Neural cell (in vitro differentiated cells): ENCODE measurements around the gene INHBC. TPM values are rescaled to one million over a fixed set of nuclear protein-coding genes. Genes with fewer than 3 reads are reported as not detected.

ENCODE experiments used
- H2AFZ ChIP-seq: fragments of 200-600, 300-800 bp; sonication (generic), shearing (Covaris generic); 2 replicates; pipeline ENCODE4 v1.6.0; 2014; ENCODE audit warnings: low read depth, mild to moderate bottlenecking, antibody characterized with exemption, low read length, moderate library complexity
- H3F3A ChIP-seq: fragments of 200-600 bp; shearing (Covaris generic); 2 replicates; pipeline ENCODE4 v1.6.1; 2016; ENCODE audit warnings: mild to moderate bottlenecking, moderate library complexity, mixed read lengths, antibody characterized with exemption, low read length; ENCODE audit not compliant: insufficient read depth, poor library complexity, severe bottlenecking
- H3K27ac ChIP-seq: fragments of 200-600, 300-800 bp; sonication (generic), shearing (Covaris generic); 2 replicates; pipeline ENCODE4 v1.5.1; 2014; ENCODE audit warnings: mild to moderate bottlenecking, low read length, moderate library complexity
- H3K27me3 ChIP-seq: fragments of 300-800, 200-600 bp; sonication (generic), shearing (Covaris generic); 2 replicates; pipeline ENCODE4 v1.6.0; 2014; ENCODE audit warnings: mild to moderate bottlenecking, low read depth, low read length, moderate library complexity; ENCODE audit not compliant: insufficient read depth
- H3K36me3 ChIP-seq: fragments of 300-800, 200-600 bp; sonication (generic), shearing (Covaris generic); 2 replicates; pipeline ENCODE4 v1.5.1; 2014; ENCODE audit warnings: mild to moderate bottlenecking, antibody characterized with exemption, low read length, moderate library complexity; ENCODE audit not compliant: insufficient read depth
- H3K4me2 ChIP-seq: fragments of 300-800, 200-600 bp; sonication (generic), shearing (Covaris generic); 2 replicates; pipeline ENCODE4 v1.6.0; 2014; ENCODE audit warnings: mild to moderate bottlenecking, low read length
- H3K4me3 ChIP-seq: fragments of 300-800, 200-600 bp; sonication (generic), shearing (Covaris generic); 2 replicates; pipeline ENCODE4 v1.5.1; 2014; ENCODE audit warnings: mild to moderate bottlenecking, low read length, moderate library complexity
- H3K79me2 ChIP-seq: fragments of 200-600 bp; shearing (Covaris generic); replicated peaks from 2 replicates; pipeline ENCODE4 v1.6.0; 2014; ENCODE audit warnings: mild to moderate bottlenecking, low read length, moderate library complexity; ENCODE audit not compliant: insufficient read depth
- H3K9ac ChIP-seq: fragments of 300-800, 200-600 bp; sonication (generic), shearing (Covaris generic); 2 replicates; pipeline ENCODE4 v1.6.1; 2016; ENCODE audit warnings: mild to moderate bottlenecking, low read length, mixed read lengths
- H3K9me2 ChIP-seq: fragments of 200-600 bp; shearing (Covaris generic); 2 replicates; pipeline ENCODE4 v1.6.1; 2016; ENCODE audit warnings: mild to moderate bottlenecking, low read length, mixed read lengths; ENCODE audit not compliant: insufficient read depth
- H3K9me3 ChIP-seq: fragments of 200-600, 300-800 bp; sonication (generic), shearing (Covaris generic); 2 replicates; pipeline ENCODE4 v1.6.1; 2016; ENCODE audit warnings: mild to moderate bottlenecking, mixed run types, low read length, moderate library complexity, mixed read lengths
- H4K20me1 ChIP-seq: fragments of 200-600 bp; shearing (Covaris generic); 2 replicates; pipeline ENCODE4 v1.6.1; 2016; ENCODE audit warnings: mild to moderate bottlenecking, mixed run types; ENCODE audit not compliant: insufficient read depth
- EP300 ChIP-seq: fragments of 450-650 bp; conservative IDR thresholded peaks from 2 replicates; pipeline ENCODE4 v1.6.1; 2014; ENCODE audit warnings: antibody characterized with exemption, mild to moderate bottlenecking, moderate library complexity; ENCODE audit not compliant: poor library complexity, severe bottlenecking
- EZH2 ChIP-seq: fragments of 200-600, 300-800 bp; shearing (Covaris generic), sonication (generic); IDR thresholded peaks from 2 replicates; pipeline ENCODE4 v1.6.1; 2014; ENCODE audit warnings: antibody characterized with exemption, low read length, borderline replicate concordance, mild to moderate bottlenecking; ENCODE audit not compliant: insufficient read depth, poor library complexity, severe bottlenecking
- MXI1 ChIP-seq: fragments of 450-650 bp; conservative IDR thresholded peaks from 2 replicates; pipeline ENCODE4 v1.6.1; 2014; ENCODE audit warnings: antibody characterized with exemption, mild to moderate bottlenecking; ENCODE audit not compliant: poor library complexity, severe bottlenecking
- POLR2AphosphoS5 ChIP-seq: IDR thresholded peaks from 2 replicates; pipeline ENCODE4 v1.6.1; 2012
- RAD21 ChIP-seq: fragments of 450-650 bp; conservative IDR thresholded peaks from 2 replicates; pipeline ENCODE4 v1.6.1; 2014; ENCODE audit warnings: antibody characterized with exemption, mild to moderate bottlenecking, moderate library complexity
- TAF1 ChIP-seq: IDR thresholded peaks from 2 replicates; pipeline ENCODE4 v1.6.1; 2012; ENCODE audit warnings: low read depth
- polyA plus RNA-seq: library from polyadenylated mRNA; depleted of rRNA; stranded (reverse); fragments of >200 nt; gene quantifications from 2 replicates; pipeline ENCODE4 v1.2.3, GENCODE V29; 2014
- TF ChIP-seq, protein P1 (sequence below): fragments of 450-650 bp; IDR thresholded peaks from 2 replicates; pipeline ENCODE4 v1.5.1; 2014; ENCODE audit warnings: antibody characterized with exemption, mild to moderate bottlenecking, moderate library complexity; ENCODE audit not compliant: poor library complexity, severe bottlenecking
- TF ChIP-seq, protein P2 (sequence below): IDR thresholded peaks from 2 replicates; pipeline ENCODE4 v1.6.1; 2012; ENCODE audit warnings: borderline replicate concordance

The INHBC gene
- polyA plus RNA-seq, 1 donor from 2014 or later = not detected

DNA sequence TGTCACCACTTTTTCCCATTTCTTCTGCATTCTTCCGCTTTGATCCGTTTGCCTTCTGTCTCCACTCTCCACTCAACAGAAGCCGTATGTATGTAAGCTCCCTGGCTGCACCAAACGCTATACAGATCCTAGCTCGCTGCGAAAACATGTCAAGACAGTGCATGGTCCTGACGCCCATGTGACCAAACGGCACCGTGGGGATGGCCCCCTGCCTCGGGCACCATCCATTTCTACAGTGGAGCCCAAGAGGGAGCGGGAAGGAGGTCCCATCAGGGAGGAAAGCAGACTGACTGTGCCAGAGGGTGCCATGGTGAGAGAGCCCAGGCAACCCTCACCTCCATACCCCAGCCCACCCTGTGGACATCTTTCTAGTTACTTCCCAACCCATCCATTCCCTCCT is 33.3 kb downstream of the INHBC start:
- no peaks in the 10 kb centered on the region for H3F3A ChIP-seq
- no peak overlapping the region for H3K27ac ChIP-seq
- no peak overlapping the region for H3K4me2 ChIP-seq
- no peaks in the 10 kb centered on the region for H4K20me1 ChIP-seq
- no peak overlapping the region for H2AFZ ChIP-seq
- TF ChIP-seq MXI1 (no peak), EP300 (no peak), EZH2 (no peak), RAD21 (no peak), POLR2AphosphoS5 (no peak), TAF1 (no peak)
- TF ChIP-seq, protein P1, sequence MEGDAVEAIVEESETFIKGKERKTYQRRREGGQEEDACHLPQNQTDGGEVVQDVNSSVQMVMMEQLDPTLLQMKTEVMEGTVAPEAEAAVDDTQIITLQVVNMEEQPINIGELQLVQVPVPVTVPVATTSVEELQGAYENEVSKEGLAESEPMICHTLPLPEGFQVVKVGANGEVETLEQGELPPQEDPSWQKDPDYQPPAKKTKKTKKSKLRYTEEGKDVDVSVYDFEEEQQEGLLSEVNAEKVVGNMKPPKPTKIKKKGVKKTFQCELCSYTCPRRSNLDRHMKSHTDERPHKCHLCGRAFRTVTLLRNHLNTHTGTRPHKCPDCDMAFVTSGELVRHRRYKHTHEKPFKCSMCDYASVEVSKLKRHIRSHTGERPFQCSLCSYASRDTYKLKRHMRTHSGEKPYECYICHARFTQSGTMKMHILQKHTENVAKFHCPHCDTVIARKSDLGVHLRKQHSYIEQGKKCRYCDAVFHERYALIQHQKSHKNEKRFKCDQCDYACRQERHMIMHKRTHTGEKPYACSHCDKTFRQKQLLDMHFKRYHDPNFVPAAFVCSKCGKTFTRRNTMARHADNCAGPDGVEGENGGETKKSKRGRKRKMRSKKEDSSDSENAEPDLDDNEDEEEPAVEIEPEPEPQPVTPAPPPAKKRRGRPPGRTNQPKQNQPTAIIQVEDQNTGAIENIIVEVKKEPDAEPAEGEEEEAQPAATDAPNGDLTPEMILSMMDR = no peak
- H3K9me3 ChIP-seq = no peaks in the 10 kb centered on the region
- no peaks in the 10 kb centered on the region for H3K9me2 ChIP-seq
- no peak overlapping the region for H3K4me3 ChIP-seq
- H3K9ac ChIP-seq = no peak overlapping the region
- peaks cover 29% of the 10 kb centered on the region for H3K27me3 ChIP-seq
- no peaks in the 10 kb centered on the region for H3K79me2 ChIP-seq
- no peaks in the 10 kb centered on the region for H3K36me3 ChIP-seq

DNA sequence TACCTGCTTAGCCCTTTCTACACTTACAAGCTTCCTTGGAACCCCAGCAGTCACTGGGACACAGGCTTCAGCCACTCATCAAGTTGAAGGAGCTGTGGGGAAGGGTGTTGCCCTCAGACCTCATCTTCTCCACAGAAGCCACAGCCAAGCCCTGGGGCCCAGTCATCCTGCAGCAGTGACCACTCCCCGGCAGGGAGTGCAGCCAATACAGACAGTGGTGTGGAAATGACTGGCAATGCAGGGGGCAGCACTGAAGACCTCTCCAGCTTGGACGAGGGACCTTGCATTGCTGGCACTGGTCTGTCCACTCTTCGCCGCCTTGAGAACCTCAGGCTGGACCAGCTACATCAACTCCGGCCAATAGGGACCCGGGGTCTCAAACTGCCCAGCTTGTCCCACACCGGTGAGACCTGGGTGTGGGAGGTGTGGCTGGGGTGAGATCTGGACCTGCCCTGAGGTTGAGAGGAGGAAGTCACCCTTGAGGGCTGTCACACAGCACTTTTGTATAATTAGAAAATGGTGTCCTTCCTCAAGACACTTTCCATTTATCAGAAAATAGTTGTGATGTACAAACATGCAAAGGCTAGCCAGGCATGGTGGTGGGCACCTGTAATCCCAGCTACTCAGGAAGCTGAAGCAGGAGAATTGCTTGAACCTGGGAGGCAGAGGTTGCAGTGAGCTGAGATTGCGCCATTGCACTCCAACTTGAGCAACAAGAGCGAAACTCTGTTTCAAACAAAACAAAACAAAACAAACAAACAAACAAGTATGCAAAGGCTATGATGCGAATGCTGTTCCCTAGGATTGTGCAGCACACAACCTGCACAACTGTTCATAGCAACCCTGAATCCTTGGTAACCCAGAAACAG is 34.9 kb downstream of the INHBC start:
- H3K9me2 ChIP-seq = no peaks in the 10 kb centered on the region
- peaks cover 41% of the 10 kb centered on the region for H3K27me3 ChIP-seq
- H3K36me3 ChIP-seq = no peaks in the 10 kb centered on the region
- H3K4me2 ChIP-seq = no peak overlapping the region
- H2AFZ ChIP-seq = no peak overlapping the region
- no peak overlapping the region for H3K9ac ChIP-seq
- no peaks in the 10 kb centered on the region for H3K9me3 ChIP-seq
- no peaks in the 10 kb centered on the region for H4K20me1 ChIP-seq
- H3K79me2 ChIP-seq = no peaks in the 10 kb centered on the region
- TF ChIP-seq MXI1 = no peak
- TF ChIP-seq TAF1 = no peak
- TF ChIP-seq POLR2AphosphoS5 = no peak
- TF ChIP-seq, protein P2, sequence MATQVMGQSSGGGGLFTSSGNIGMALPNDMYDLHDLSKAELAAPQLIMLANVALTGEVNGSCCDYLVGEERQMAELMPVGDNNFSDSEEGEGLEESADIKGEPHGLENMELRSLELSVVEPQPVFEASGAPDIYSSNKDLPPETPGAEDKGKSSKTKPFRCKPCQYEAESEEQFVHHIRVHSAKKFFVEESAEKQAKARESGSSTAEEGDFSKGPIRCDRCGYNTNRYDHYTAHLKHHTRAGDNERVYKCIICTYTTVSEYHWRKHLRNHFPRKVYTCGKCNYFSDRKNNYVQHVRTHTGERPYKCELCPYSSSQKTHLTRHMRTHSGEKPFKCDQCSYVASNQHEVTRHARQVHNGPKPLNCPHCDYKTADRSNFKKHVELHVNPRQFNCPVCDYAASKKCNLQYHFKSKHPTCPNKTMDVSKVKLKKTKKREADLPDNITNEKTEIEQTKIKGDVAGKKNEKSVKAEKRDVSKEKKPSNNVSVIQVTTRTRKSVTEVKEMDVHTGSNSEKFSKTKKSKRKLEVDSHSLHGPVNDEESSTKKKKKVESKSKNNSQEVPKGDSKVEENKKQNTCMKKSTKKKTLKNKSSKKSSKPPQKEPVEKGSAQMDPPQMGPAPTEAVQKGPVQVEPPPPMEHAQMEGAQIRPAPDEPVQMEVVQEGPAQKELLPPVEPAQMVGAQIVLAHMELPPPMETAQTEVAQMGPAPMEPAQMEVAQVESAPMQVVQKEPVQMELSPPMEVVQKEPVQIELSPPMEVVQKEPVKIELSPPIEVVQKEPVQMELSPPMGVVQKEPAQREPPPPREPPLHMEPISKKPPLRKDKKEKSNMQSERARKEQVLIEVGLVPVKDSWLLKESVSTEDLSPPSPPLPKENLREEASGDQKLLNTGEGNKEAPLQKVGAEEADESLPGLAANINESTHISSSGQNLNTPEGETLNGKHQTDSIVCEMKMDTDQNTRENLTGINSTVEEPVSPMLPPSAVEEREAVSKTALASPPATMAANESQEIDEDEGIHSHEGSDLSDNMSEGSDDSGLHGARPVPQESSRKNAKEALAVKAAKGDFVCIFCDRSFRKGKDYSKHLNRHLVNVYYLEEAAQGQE = no peak
- TF ChIP-seq, protein P1 = no peak
- no peak overlapping the region for H3K4me3 ChIP-seq
- no peaks in the 10 kb centered on the region for H3F3A ChIP-seq
- H3K27ac ChIP-seq = no peak overlapping the region
